Measurements from ENCODE around the gene UFC1. TPM values are rescaled to one million over a fixed set of nuclear protein-coding genes. Genes with fewer than 3 reads are reported as not detected.

The UFC1 gene
- total and polyA plus RNA-seq, 2 of the 13 experiments (the other 11 are each of a cell fraction or from before 2014, with no cell fraction given) = 72.8 to 85.2 TPM

DNA sequence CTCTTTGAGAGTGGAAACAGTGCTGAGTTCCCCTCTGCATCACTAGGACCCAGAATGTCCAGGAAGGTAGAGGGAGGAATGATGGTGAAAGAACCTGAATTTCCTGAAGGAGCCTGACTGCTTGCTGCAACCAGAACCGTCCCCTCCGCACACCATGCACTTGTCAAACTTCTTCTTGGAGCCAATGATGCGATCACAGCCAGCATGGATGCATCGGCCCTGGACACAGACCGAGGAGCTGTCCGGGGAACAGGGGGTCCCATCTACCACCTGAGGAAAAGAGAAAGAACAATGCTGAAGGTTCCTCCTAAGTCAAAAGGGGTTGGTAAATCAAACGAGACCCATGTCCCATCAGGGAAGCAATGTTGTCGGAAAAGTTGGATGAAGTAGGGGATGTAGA, 38.2 kb downstream of the UFC1 start:
- CTCF ChIA-PET (ENCODE audit: low intra/inter-chr PET ratio, low total read pairs) = interaction anchor here (0.8 to 1.7 kb wide), 5 partner anchors 18 to 190 kb away, joined by 3 to 15 read pairs (median 7); partner anchors contain the start of gene TOMM40L
- Histone ChIP-seq H4K20me1 (ENCODE audit: insufficient read depth, low read length) (no peaks in the 10 kb centered on the region), H3K4me1 (ENCODE audit: insufficient read depth, low read length) (peaks cover 27% of the 10 kb centered on the region), H3K27ac (ENCODE audit: extremely low read length, insufficient read depth, low read length) (no peak overlapping the region), H3K9me3 (ENCODE audit: low read length) (no peaks in the 10 kb centered on the region), H3K4me2 (ENCODE audit: low read depth, low read length) (no peak overlapping the region), H3K27me3 (ENCODE audit: control insufficient read depth in 1 of 2, insufficient read depth in 2 of 2, low read length in 2 of 2) (no peaks in the 10 kb centered on the region), H2AFZ (ENCODE audit: low read length) (no peak overlapping the region), H3K36me3 (replicated peaks in 1 of 2; ENCODE audit: control insufficient read depth in 1 of 2, insufficient read depth in 2 of 2, low read length in 2 of 2) (no peaks in the 10 kb centered on the region; a peak in 1 of 5 replicates), H3K79me2 (ENCODE audit: insufficient read depth, low read length) (no peaks in the 10 kb centered on the region), H3K4me3 (replicated peaks in 1 of 3; ENCODE audit: insufficient read depth in 1 of 3, low read depth in 2 of 3, low read length in 3 of 3) (no peak overlapping the region), H3K9ac (ENCODE audit: insufficient read depth, low read depth, low read length) (no peak overlapping the region)
- BruUV-seq (replicated peaks) = no TSS peak
- FAIRE-seq = no peak
- intact Hi-C loops (cut with micrococcal nuclease; ENCODE audit: unreplicated experiment) (loop anchor here (1.0 to 2.0 kb wide), 2 partner anchors 183 to 190 kb away; no protein-coding TSS in a partner anchor), in situ Hi-C loops (cut with HindIII; ENCODE audit: extremely low pct_ligation_motif_present, low pct_unique_long_range_greater_than_20kb) (no loop called here)
- no peak for ATAC-seq
- no peak for TF ChIP-seq MED8 (CRISPR knock-in tag; IDR thresholded peaks at IDR 0.05; ENCODE audit: insufficient replicate concordance)
- TF ChIP-seq JUN (CRISPR knock-in tag; IDR thresholded peaks at IDR 0.05) = no peak
- TF ChIP-seq ZNF639 (CRISPR knock-in tag; conservative IDR thresholded peaks at IDR 0.05) = no peak
- TF ChIP-seq NFKB2 (CRISPR knock-in tag; IDR thresholded peaks at IDR 0.05; ENCODE audit: borderline replicate concordance) = no peak
- no peak for TF ChIP-seq PHF21A (CRISPR knock-in tag; IDR thresholded peaks at IDR 0.05)
- TF ChIP-seq NPAS2 (CRISPR knock-in tag; IDR thresholded peaks at IDR 0.05; ENCODE audit: borderline replicate concordance) = no peak
- no peak for TF ChIP-seq ZNF841 (CRISPR knock-in tag; IDR thresholded peaks at IDR 0.05; ENCODE audit: borderline replicate concordance)
- no peak for TF ChIP-seq ZNF282 (IDR thresholded peaks at IDR 0.05; ENCODE audit: partially characterized antibody)
- TF ChIP-seq NFYC (CRISPR knock-in tag; IDR thresholded peaks at IDR 0.05) = no peak
- no peak for TF ChIP-seq PHF8 (CRISPR knock-in tag; IDR thresholded peaks at IDR 0.05)
- TF ChIP-seq CBFB (CRISPR knock-in tag; IDR thresholded peaks at IDR 0.05) = no peak
- TF ChIP-seq LCORL (IDR thresholded peaks at IDR 0.05) = no peak
- TF ChIP-seq LCORL (CRISPR knock-in tag; IDR thresholded peaks at IDR 0.05) = no peak
- TF ChIP-seq HNRNPL (IDR thresholded peaks at IDR 0.05; ENCODE audit: low read depth, low read length) = no peak
- WGBS (ENCODE audit: low lambda C conversion rate) = 52% methylated on average over 8 of the region's 8 CpGs
- DNase-seq (ENCODE audit: low spot score) = no peak
- POLR2A ChIA-PET = no interaction called here

All from HepG2 (cell line).